Stimulated activated effector memory CD8-positive, alpha-beta T cell treated with anti-CD3 and anti-CD28 coated beads, Interleukin-12 subunit alpha, Interleukin-12 subunit beta, amount 100 ng/mL, for 72 hours (primary cell): Measurements from ENCODE around the gene EGFR.
A peak's percentile ranks its signal among the peaks of the same experiment; 100 is the strongest.

ENCODE experiments used
- ATAC-seq: fragments of 150-1000 bp; cut with Tn5 transposase; 2 replicates; pipeline ENCODE4 v1.10.0; 2021
- DNase-seq, 2 donors: peaks; one replicate each; pipeline ENCODE4 v3.0.0; 2021 to 2022; ENCODE audit warnings: low spot score in 2 of 2
- H3K27ac Mint-ChIP-seq: one replicate; pipeline ENCODE4 v1.8.0; 2022; ENCODE audit warnings: mild to moderate bottlenecking, mixed read lengths
- H3K36me3 Mint-ChIP-seq: one replicate; pipeline ENCODE4 v1.8.0; 2022; ENCODE audit warnings: mild to moderate bottlenecking, mixed read lengths
- H3K4me1 Mint-ChIP-seq: one replicate; pipeline ENCODE4 v1.8.0; 2022; ENCODE audit warnings: mixed read lengths
- H3K4me3 Mint-ChIP-seq: one replicate; pipeline ENCODE4 v1.8.0; 2022; ENCODE audit warnings: mild to moderate bottlenecking, mixed read lengths
- H3K9me3 Mint-ChIP-seq: one replicate; pipeline ENCODE4 v1.8.0; 2022; ENCODE audit warnings: mixed read lengths

EGFR gene

DNA sequence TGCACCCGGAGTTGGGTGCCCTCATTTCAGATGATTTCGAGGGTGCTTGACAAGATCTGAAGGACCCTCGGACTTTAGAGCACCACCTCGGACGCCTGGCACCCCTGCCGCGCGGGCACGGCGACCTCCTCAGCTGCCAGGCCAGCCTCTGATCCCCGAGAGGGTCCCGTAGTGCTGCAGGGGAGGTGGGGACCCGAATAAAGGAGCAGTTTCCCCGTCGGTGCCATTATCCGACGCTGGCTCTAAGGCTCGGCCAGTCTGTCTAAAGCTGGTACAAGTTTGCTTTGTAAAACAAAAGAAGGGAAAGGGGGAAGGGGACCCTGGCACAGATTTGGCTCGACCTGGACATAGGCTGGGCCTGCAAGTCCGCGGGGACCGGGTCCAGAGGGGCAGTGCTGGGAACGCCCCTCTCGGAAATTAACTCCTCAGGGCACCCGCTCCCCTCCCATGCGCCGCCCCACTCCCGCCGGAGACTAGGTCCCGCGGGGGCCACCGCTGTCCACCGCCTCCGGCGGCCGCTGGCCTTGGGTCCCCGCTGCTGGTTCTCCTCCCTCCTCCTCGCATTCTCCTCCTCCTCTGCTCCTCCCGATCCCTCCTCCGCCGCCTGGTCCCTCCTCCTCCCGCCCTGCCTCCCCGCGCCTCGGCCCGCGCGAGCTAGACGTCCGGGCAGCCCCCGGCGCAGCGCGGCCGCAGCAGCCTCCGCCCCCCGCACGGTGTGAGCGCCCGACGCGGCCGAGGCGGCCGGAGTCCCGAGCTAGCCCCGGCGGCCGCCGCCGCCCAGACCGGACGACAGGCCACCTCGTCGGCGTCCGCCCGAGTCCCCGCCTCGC lies at the start of gene EGFR:
Gene EGFR, plus strand, starts transcription at position 657 of the 830 bp plus-strand sequence. CDS start 261 bp downstream, outside the sequence.
- ATAC-seq, result peak; percentile 39

GRCh38 chr7:54969208-54969967 lies 49.4 kb upstream of the EGFR start:
- ATAC-seq, result no peak
- Mint-ChIP-seq H3K4me1 (no peaks in the 10 kb centered on the region), H3K27ac (no peak overlapping the region), H3K9me3 (peaks cover 12% of the 10 kb centered on the region), H3K36me3 (no peaks in the 10 kb centered on the region), H3K4me3 (no peak overlapping the region)
- no peak for DNase-seq

More for the DNA sequence above, at the start of gene EGFR:
- DNase-seq, result no peak
- H3K4me1 Mint-ChIP-seq, result no peaks in the 10 kb centered on the region
- peak within 1 kb of the TSS; percentile 38 for H3K4me3 Mint-ChIP-seq
- H3K27ac Mint-ChIP-seq, result no peak within 1 kb of the TSS
- no peaks in the 10 kb centered on the region for H3K36me3 Mint-ChIP-seq
- H3K9me3 Mint-ChIP-seq, result no peaks in the 10 kb centered on the region

DNA sequence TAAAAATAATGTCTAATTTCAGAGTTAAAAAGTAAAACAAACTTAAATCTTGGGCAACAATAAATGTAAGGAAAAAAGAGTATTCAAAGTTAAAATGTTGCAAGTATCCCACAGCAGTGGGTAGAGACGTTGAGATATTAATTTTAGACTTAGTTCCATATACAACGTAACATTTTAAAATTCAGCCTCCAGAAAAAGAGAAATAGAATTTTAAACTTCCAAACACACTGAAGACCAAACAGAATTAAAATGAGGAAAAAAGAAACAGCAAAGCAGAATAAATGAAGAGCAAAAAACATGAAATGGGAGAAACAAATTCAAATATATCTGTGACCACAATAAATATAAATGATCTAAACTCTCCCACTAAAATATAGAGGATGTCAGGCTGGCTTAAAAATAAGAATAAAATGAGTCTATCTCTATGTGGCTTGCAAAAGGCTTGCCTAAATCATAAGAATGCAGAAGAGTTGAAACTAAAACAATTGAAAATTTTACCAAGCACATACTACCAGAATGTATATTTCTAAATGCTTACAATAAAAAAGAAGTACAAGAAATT lies 46.0 kb upstream of the EGFR start:
- DNase-seq (no peak), ATAC-seq (no peak)
- H3K4me1 Mint-ChIP-seq, result no peaks in the 10 kb centered on the region
- no peak overlapping the region for H3K27ac Mint-ChIP-seq
- H3K36me3 Mint-ChIP-seq, result no peaks in the 10 kb centered on the region
- H3K9me3 Mint-ChIP-seq, result peaks cover 12% of the 10 kb centered on the region
- no peak overlapping the region for H3K4me3 Mint-ChIP-seq

GRCh38 chr7:54978364-54979116 lies 40.3 kb upstream of the EGFR start:
- Mint-ChIP-seq H3K4me1 (no peaks in the 10 kb centered on the region), H3K4me3 (no peak overlapping the region), H3K9me3 (no peaks in the 10 kb centered on the region), H3K36me3 (no peaks in the 10 kb centered on the region), H3K27ac (no peak overlapping the region)
- DNase-seq, result no peak
- ATAC-seq, result peak; percentile 46

GRCh38 chr7:54980521-54980920 lies 38.3 kb upstream of the EGFR start:
- no peaks in the 10 kb centered on the region for H3K36me3 Mint-ChIP-seq
- no peak overlapping the region for H3K27ac Mint-ChIP-seq
- no peak overlapping the region for H3K4me3 Mint-ChIP-seq
- no peaks in the 10 kb centered on the region for H3K9me3 Mint-ChIP-seq
- DNase-seq (no peak), ATAC-seq (no peak)
- no peaks in the 10 kb centered on the region for H3K4me1 Mint-ChIP-seq

DNA sequence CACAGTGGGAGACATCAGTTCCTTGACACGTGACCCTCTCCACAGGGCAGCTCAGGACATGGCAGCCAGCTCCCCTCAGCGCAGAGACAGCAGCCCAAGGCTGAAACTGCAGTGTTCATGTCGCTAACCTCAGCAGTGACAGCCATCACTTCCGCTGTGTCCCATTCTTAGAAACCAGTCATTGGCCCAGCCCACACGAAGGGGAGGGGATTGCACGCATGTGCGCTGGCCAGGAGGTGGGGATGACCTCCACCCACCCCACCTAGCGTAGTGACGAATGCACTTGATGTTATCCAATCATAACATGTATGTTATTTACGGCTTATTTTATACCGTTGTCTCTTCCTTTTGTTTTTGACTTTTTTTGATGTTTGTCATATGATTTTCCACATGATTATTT lies 36.9 kb upstream of the EGFR start:
- Mint-ChIP-seq H3K4me3 (no peak overlapping the region), H3K27ac (no peak overlapping the region), H3K9me3 (no peaks in the 10 kb centered on the region), H3K36me3 (no peaks in the 10 kb centered on the region), H3K4me1 (no peaks in the 10 kb centered on the region)
- DNase-seq, result no peak
- ATAC-seq, result no peak

- no peak overlapping the region for H3K27ac Mint-ChIP-seq
- H3K36me3 Mint-ChIP-seq, result no peaks in the 10 kb centered on the region
- no peak overlapping the region for H3K4me3 Mint-ChIP-seq
- no peak for ATAC-seq
- no peak for DNase-seq
- H3K4me1 Mint-ChIP-seq, result no peaks in the 10 kb centered on the region
- H3K9me3 Mint-ChIP-seq, result no peaks in the 10 kb centered on the region
Observed at GRCh38 chr7:54985426-54986330, 33.1 kb upstream of the EGFR start.

- Mint-ChIP-seq H3K4me3 (no peak overlapping the region), H3K27ac (no peak overlapping the region)
- DNase-seq, result no peak
Observed at GRCh38 chr7:54986716-54987115, 32.1 kb upstream of the EGFR start.

GRCh38 chr7:54987772-54988171 lies 31.0 kb upstream of the EGFR start:
- no peak for DNase-seq
- no peak for ATAC-seq
- Mint-ChIP-seq H3K27ac (no peak overlapping the region), H3K36me3 (no peaks in the 10 kb centered on the region), H3K4me1 (no peaks in the 10 kb centered on the region), H3K4me3 (no peak overlapping the region), H3K9me3 (no peaks in the 10 kb centered on the region)

More at GRCh38 chr7:54986716-54987115, 32.1 kb upstream of the EGFR start:
- ATAC-seq, result no peak
- Mint-ChIP-seq H3K36me3 (no peaks in the 10 kb centered on the region), H3K9me3 (no peaks in the 10 kb centered on the region), H3K4me1 (no peaks in the 10 kb centered on the region)

GRCh38 chr7:54988516-54988915 lies 30.3 kb upstream of the EGFR start:
- no peak for DNase-seq
- H3K4me1 Mint-ChIP-seq, result no peaks in the 10 kb centered on the region
- H3K27ac Mint-ChIP-seq, result no peak overlapping the region
- H3K4me3 Mint-ChIP-seq, result no peak overlapping the region
- no peak for ATAC-seq
- no peaks in the 10 kb centered on the region for H3K9me3 Mint-ChIP-seq
- no peaks in the 10 kb centered on the region for H3K36me3 Mint-ChIP-seq

- H3K4me1 Mint-ChIP-seq, result no peaks in the 10 kb centered on the region
- H3K4me3 Mint-ChIP-seq, result no peak overlapping the region
- H3K27ac Mint-ChIP-seq, result no peak overlapping the region
- no peaks in the 10 kb centered on the region for H3K9me3 Mint-ChIP-seq
- DNase-seq, result no peak
- ATAC-seq, result no peak
- no peaks in the 10 kb centered on the region for H3K36me3 Mint-ChIP-seq
Observed at GRCh38 chr7:54989453-54990225, 29.2 kb upstream of the EGFR start.

- Mint-ChIP-seq H3K4me3 (no peak overlapping the region), H3K9me3 (no peaks in the 10 kb centered on the region), H3K4me1 (peaks cover 8% of the 10 kb centered on the region), H3K36me3 (no peaks in the 10 kb centered on the region), H3K27ac (no peak overlapping the region)
- DNase-seq, result no peak
- no peak for ATAC-seq
Observed at GRCh38 chr7:54991341-54991740, 27.5 kb upstream of the EGFR start.

GRCh38 chr7:54992871-54993475 lies 25.8 kb upstream of the EGFR start:
- Mint-ChIP-seq H3K36me3 (no peaks in the 10 kb centered on the region), H3K27ac (no peak overlapping the region), H3K4me3 (no peak overlapping the region), H3K9me3 (no peaks in the 10 kb centered on the region), H3K4me1 (peaks cover 15% of the 10 kb centered on the region)
- ATAC-seq (no peak), DNase-seq (no peak)
